NCI-H2107 (cell line): ENCODE measurements around the gene RNF151.
"Not testable (repeated sequence)": the region's sequence is repeated elsewhere in the genome, so short reads cannot be mapped to it uniquely, and the experiment has no call there.

Source experiments
- DNase-seq: peaks from one replicate; lab custom pipeline; 2025; lab: John Stamatoyannopoulos, UW

RNF151 gene

GRCh38 chr16:1966460-1966859 lies at the start of gene RNF151:
Gene RNF151 (plus strand): TSS chr16:1966856. CDS start chr16:1966882, 26 bp downstream.
- DNase-seq = no peak

GRCh38 chr16:1917056-1917664 lies 49.5 kb upstream of the RNF151 start:
- DNase-seq = no peak

- no peak for DNase-seq
Observed at GRCh38 chr16:1917665-1918350, 48.8 kb upstream of the RNF151 start.

GRCh38 chr16:1918351-1919326 lies 48.0 kb upstream of the RNF151 start, which contains the start of gene HS3ST6:
Gene HS3ST6 (minus strand): TSS chr16:1918415. CDS start chr16:1918323, 92 bp downstream.
- DNase-seq = no peak

- no peak for DNase-seq
Observed at GRCh38 chr16:1919327-1919998, 47.2 kb upstream of the RNF151 start.

GRCh38 chr16:1920122-1920521 lies 46.5 kb upstream of the RNF151 start:
- not testable (repeated sequence) for DNase-seq

- DNase-seq = no peak
Observed at GRCh38 chr16:1920727-1921171, 45.9 kb upstream of the RNF151 start.

- no peak for DNase-seq
Observed at GRCh38 chr16:1922357-1922756, 44.3 kb upstream of the RNF151 start.

- DNase-seq = no peak
Observed at GRCh38 chr16:1923299-1924034, 43.2 kb upstream of the RNF151 start.

GRCh38 chr16:1924095-1924494 lies 42.6 kb upstream of the RNF151 start:
- DNase-seq = no peak

GRCh38 chr16:1926271-1926670 lies 40.4 kb upstream of the RNF151 start:
- no peak for DNase-seq

- no peak for DNase-seq
Observed at GRCh38 chr16:1929105-1929504, 37.6 kb upstream of the RNF151 start.

- DNase-seq = peak; percentile 74
Observed at GRCh38 chr16:1929578-1930337, 36.9 kb upstream of the RNF151 start.

- no peak for DNase-seq
Observed at GRCh38 chr16:1930338-1930720, 36.3 kb upstream of the RNF151 start.

- no peak for DNase-seq
Observed at GRCh38 chr16:1932050-1933028, 34.3 kb upstream of the RNF151 start.

- DNase-seq = no peak
Observed at GRCh38 chr16:1933097-1933661, 33.5 kb upstream of the RNF151 start.

- DNase-seq = no peak
Observed at GRCh38 chr16:1936945-1937479, 29.6 kb upstream of the RNF151 start.

- no peak for DNase-seq
Observed at GRCh38 chr16:1938316-1938715, 28.3 kb upstream of the RNF151 start.

GRCh38 chr16:1938910-1939309 lies 27.7 kb upstream of the RNF151 start:
- DNase-seq = no peak
